Measurements from ENCODE around the gene SLC30A1.

The SLC30A1 gene

DNA sequence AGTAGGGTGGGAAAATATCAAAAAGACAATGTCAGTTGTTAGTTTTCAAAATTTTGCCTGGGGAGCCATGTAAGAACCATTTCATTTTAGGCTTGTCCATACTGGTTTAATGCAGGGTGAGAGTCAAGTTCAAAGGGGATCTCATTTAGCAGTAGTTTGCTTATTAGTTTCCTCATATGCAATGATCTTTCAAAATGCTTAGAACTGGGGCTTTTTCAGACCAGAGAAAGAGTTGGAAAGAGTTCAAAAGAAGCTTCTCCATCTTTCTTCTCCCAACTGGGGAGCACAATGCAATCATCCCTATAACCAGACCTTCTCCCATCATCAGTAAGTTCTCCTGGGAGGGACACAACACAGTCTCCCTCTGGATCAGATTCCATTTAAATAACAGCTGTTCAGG lies 16.5 kb upstream of the SLC30A1 start:
- H3K4me3 ChIP-seq (ENCODE audit: control insufficient read depth, low read depth, low read length) = no peak overlapping the region
- DNase-seq (ENCODE audit: low read depth) = no peak
- TF ChIP-seq, protein P1, sequence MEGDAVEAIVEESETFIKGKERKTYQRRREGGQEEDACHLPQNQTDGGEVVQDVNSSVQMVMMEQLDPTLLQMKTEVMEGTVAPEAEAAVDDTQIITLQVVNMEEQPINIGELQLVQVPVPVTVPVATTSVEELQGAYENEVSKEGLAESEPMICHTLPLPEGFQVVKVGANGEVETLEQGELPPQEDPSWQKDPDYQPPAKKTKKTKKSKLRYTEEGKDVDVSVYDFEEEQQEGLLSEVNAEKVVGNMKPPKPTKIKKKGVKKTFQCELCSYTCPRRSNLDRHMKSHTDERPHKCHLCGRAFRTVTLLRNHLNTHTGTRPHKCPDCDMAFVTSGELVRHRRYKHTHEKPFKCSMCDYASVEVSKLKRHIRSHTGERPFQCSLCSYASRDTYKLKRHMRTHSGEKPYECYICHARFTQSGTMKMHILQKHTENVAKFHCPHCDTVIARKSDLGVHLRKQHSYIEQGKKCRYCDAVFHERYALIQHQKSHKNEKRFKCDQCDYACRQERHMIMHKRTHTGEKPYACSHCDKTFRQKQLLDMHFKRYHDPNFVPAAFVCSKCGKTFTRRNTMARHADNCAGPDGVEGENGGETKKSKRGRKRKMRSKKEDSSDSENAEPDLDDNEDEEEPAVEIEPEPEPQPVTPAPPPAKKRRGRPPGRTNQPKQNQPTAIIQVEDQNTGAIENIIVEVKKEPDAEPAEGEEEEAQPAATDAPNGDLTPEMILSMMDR (conservative IDR thresholded peaks at IDR 0.05; ENCODE audit: control insufficient read depth, insufficient read depth, low read depth, low read length) = no peak

DNA sequence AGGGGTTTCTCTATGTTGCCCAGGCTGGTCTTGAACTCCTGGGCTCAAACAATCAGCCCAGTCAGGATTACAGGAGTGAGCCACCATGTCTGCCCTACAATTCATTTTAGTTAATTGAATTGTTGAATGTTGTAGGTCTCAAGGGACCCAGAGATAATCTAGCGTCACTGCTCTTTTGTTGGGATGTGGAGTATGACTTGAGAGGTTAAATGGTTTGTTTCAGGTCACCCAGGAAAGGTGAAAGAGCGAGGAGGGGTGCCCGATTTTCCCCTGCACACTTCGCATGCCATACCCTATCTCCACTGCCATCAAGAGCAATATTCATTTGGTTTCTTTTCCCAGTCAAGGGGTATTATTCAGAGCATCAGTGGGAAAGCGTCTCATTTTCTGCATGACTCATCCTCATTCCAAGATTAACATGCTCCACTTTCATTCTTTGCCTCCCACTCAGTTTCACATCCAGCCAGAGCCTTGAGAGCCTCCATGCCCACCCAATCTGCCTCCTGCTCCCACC lies 13.1 kb upstream of the SLC30A1 start:
- no peak overlapping the region for H3K4me3 ChIP-seq (ENCODE audit: control insufficient read depth, low read depth, low read length)
- TF ChIP-seq, protein P1 (conservative IDR thresholded peaks at IDR 0.05; ENCODE audit: control insufficient read depth, insufficient read depth, low read depth, low read length) = no peak
- DNase-seq (ENCODE audit: low read depth) = peak; percentile 86

DNA sequence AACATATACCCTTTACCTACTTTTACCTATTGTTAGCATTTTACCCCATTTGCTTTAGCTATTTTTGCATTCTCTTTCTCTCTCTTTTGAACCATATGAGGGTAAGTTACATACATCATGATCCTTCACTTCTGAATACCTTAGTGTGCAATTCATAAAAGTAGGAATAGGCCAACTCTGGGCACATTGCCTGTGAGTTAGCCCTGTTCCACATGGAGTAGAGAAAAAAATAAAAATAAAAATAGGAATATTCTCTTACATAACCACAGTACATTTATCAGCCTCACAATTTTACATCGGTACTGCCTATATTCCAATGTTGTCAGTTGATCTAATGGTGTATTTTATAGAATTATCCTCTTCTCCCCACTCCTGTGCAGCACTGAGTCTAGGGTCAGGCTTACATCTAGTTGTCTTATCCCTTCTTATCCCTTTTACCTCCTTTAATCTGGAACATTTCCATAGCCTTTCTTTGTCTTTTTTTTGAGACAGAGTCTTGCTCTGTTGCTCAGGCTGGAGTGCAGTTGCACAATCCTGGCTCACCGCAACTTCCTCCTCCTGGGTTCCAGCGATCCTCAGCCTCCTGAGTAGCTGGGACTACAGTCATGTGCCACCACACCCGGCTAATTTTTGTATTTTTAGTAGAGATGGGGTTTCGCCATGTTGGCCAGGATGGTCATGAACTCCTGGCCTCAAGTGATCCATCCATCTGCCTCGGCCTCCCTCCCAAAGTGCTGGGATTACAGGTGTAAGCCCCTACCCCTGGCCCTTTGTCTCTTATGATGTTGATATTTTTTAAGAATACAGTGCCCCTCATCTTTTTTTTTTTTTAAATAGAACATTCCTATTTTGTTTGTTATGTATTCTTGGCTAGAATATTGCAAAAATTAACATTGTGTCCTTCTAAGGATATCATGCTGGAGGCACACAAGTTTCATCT lies 11.1 kb upstream of the SLC30A1 start:
- DNase-seq (ENCODE audit: low read depth) = peak; percentile 86
- H3K4me3 ChIP-seq (ENCODE audit: control insufficient read depth, low read depth, low read length) = no peak overlapping the region
- TF ChIP-seq, protein P1 (conservative IDR thresholded peaks at IDR 0.05; ENCODE audit: control insufficient read depth, insufficient read depth, low read depth, low read length) = no peak

DNA sequence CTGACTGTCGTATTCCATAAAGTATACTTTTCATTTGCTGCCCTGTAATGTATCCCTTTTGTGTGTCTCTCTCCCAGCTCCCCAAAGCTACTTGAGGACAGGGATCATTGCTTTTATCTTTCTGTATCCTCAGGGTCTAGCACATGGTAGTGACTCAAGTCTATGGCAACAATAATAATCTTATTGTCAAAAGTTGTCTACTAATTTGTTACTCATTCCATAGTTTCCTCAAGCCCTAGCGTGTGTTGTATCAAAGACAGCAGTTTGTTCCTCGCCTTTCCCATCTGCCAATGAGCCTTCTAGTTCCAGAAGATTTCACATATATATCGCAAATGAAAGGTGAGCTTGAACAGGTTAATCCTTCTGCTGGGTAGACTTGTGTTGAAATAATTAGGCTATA lies 9.8 kb upstream of the SLC30A1 start:
- TF ChIP-seq, protein P1 (conservative IDR thresholded peaks at IDR 0.05; ENCODE audit: control insufficient read depth, insufficient read depth, low read depth, low read length) = no peak
- no peak overlapping the region for H3K4me3 ChIP-seq (ENCODE audit: control insufficient read depth, low read depth, low read length)
- no peak for DNase-seq (ENCODE audit: low read depth)

DNA sequence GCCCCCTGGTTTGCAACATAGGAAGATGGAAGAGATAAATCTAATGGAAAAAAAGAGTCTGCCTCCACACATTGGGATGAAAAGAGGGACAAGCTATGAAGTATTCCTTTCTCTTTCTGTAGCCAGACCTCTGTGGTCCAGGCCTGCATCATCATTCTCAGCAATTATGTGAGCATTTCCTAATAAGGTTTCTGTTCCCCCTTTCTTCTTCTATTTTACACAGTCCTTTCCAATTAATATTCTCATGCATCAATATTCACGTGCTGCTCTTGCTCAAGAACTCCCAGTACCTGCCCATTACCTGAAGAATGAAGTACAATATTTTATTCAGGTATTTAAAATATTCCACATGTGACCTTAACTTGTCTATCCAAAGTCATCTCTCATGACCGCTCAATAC lies 8.2 kb upstream of the SLC30A1 start:
- DNase-seq (ENCODE audit: low read depth) = no peak
- no peak overlapping the region for H3K4me3 ChIP-seq (ENCODE audit: control insufficient read depth, low read depth, low read length)
- TF ChIP-seq, protein P1 (conservative IDR thresholded peaks at IDR 0.05; ENCODE audit: control insufficient read depth, insufficient read depth, low read depth, low read length) = no peak

DNA sequence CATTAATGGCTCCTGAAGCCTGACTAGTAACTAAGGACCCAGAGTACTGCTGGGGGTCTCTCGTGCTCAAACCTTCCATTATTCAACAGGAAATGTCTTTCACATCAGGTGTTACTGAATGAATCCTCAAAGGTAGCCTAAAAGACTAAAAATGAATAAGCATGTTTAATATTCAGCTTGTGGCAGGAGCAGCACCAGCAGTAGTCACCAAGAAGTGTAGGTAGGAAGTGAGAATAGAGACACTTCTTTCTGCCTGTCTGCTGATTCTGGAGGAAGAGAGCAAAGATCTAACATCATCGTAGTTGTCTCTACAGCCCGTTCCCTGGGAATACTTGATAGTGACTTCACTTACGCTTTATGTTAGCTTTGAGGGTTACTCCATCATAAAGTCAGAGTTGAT lies 7.6 kb upstream of the SLC30A1 start:
- TF ChIP-seq, protein P1 (conservative IDR thresholded peaks at IDR 0.05; ENCODE audit: control insufficient read depth, insufficient read depth, low read depth, low read length) = no peak
- no peak for DNase-seq (ENCODE audit: low read depth)
- H3K4me3 ChIP-seq (ENCODE audit: control insufficient read depth, low read depth, low read length) = no peak overlapping the region
